ENCODE measurements around the gene GLRA3.

- TF ChIP-seq CEBPB (IDR thresholded peaks at IDR 0.05) (no peak), RAD21 (IDR thresholded peaks at IDR 0.05; ENCODE audit: low read depth) (peak; percentile 65), TEAD4 (IDR thresholded peaks at IDR 0.05) (no peak), EP300 (IDR thresholded peaks at IDR 0.05; ENCODE audit: borderline replicate concordance) (no peak)
These were observed 114.4 kb downstream of the GLRA3 start for GRCh38 chr4:174714393-174715211.

Data from Ishikawa (cell line).